Jurkat, Clone E6-1 (cell line): Measurements from ENCODE around the gene LMOD2.

Source experiments
- DNase-seq: peaks from one replicate; pipeline ENCODE4 v3.0.0-alpha.2; 2011; ENCODE audit warnings: low read depth, low spot score
- H3K4me3 ChIP-seq: 2 replicates; pipeline ENCODE4 v1.5.1; 2011; ENCODE audit warnings: mild to moderate bottlenecking, low read length, control low read depth, moderate library complexity

Gene LMOD2

DNA sequence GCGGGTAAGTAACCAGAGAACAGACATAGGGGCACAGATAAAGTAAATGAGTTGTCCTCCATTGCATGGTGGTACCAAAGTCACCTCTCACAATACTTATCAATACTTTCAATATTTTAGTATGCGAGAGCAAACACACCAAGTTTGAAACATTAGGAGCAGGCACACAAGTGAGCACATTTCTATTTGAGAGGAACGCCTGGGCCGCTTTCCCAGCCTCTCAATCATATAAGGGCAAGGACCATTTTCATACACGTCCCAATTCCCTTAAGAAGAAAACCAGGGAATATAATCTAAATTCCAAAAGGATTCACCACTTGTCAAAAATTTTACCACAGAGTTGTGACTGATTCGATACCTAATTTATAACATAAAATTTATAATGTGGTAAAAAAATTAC, 7.5 kb downstream of the LMOD2 start:
- no peak for DNase-seq
- no peak overlapping the region for H3K4me3 ChIP-seq

DNA sequence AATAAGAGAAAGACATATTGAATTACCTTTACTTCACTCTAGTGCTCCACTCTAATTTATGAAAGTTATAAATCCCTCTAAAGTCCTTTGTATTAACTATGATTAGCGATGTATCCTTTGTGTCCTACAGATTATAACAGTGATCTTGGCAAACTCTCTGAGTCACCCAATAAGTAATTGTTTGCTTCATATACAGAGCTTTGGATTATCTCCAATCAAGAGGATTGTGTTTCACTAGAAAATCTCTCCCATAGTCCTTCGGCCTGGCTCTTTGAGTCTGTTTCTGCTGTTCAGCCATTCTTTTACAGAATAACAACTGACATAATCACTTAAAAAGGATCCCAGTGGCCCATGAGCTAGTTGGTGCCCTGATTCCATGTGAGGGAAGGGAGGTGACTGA, 9.5 kb downstream of the LMOD2 start:
- no peak for DNase-seq
- no peak overlapping the region for H3K4me3 ChIP-seq

DNA sequence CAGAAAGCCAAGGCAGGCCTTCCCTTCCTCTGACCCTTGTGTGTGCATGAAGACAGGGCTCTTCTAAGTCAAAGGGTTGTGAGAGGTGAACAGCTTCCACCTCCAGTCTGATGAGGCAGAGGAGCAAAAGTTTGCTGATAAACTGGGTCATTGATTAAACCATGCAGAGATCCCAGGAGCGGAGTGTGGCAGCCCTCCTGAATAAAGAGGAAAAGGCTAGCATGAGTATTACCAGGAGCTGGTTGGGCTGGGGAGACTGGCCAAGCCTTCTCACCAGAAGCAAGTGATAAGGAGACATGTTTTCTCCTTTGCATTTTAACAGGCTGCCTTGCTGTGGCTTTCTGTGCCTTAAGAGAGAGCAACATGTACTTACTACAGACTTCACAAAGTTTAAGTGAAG, 10.2 kb downstream of the LMOD2 start:
- no peak for DNase-seq
- H3K4me3 ChIP-seq = no peak overlapping the region

DNA sequence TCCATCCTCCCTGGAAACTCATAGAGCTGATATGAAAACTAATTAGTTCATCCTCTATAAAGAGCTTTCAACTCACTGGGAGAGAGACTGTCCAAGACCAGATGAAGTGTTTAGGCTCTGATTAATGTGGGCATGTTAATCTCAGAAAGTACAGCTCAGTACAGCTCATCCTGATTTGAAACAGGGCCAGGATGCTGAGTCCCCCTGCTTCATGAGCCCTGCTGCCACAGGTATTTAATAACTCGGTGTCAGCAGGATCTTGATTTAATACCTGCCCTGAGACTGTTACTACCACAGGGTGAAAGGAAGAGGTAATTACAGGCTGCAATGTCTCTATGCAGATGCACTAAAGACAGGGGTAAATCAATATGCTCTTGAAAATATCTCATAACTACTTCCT, 10.8 kb downstream of the LMOD2 start:
- no peak for DNase-seq

GRCh38 chr7:123669485-123669884, 13.8 kb downstream of the LMOD2 start:
- no peak overlapping the region for H3K4me3 ChIP-seq
- no peak for DNase-seq

More for the DNA sequence above, 10.8 kb downstream of the LMOD2 start:
- no peak overlapping the region for H3K4me3 ChIP-seq

DNA sequence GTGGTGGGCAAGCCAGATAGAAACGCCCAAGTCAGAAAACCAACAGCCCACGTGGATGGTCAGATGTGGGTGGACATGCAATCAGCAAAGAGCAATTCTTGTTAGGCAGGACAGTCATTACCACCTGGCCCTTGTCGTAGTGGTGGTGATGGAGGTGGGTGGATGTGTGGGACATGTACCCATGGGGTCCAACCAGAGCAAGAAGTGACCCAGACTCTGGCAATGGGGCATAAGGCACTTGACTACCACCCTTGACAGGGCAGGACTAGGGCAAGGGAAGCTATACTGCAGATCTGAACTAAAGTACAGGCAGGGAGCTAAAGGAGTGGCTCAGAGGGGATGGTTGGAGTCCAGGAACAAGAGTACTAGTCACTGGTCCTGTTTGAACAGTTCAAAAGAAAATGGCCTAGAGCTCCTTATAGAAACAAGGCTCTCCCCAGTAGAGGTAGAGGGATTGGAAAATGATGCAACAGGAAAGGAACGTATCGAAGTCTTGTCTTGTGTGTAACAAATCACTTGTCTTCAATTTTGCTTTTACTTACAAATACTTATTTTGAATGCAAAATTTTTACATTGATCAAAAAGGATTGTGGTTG, 17.6 kb downstream of the LMOD2 start:
- no peak overlapping the region for H3K4me3 ChIP-seq
- DNase-seq = no peak

GRCh38 chr7:123673752-123674398, 18.2 kb downstream of the LMOD2 start:
- no peak overlapping the region for H3K4me3 ChIP-seq
- no peak for DNase-seq

GRCh38 chr7:123674399-123675180, 18.9 kb downstream of the LMOD2 start:
- no peak for DNase-seq
- no peak overlapping the region for H3K4me3 ChIP-seq

- no peak overlapping the region for H3K4me3 ChIP-seq
- DNase-seq = no peak
These were observed 19.5 kb downstream of the LMOD2 start for GRCh38 chr7:123675181-123675473.

DNA sequence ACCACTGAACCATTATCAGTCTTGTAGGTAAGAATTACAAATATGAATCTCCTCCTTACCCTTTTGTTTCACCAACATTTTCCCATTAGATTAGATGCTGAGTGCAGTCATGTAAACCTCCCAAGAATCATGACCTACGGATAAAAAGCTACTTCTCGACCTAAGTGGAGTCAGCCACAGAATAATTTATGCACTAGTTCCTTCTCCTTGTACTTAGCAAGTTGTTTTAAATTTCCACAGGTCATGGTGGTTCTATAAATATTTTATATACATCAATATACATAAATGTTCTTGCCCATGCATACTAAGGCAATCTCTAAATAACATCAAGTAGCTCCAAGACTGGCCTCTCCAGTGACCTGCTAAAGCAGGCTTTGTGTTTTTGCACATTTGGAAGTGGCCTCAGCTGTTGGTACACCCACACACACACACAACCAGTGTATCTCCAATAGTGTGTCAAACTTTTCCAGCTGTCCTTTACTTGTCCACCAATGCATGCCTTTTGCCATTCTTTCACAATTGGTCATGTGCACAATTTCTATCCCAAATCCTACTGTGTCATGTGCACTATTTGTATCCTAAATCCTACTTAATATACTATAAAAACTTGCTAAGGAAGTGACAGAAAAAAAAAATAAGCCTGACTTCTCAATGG, 21.5 kb downstream of the LMOD2 start:
- H3K4me3 ChIP-seq = no peak overlapping the region
- no peak for DNase-seq

GRCh38 chr7:123679614-123680013, 23.9 kb downstream of the LMOD2 start:
- no peak for DNase-seq
- H3K4me3 ChIP-seq = no peak overlapping the region

- no peak for DNase-seq
- H3K4me3 ChIP-seq = no peak overlapping the region
These were observed 24.9 kb downstream of the LMOD2 start for GRCh38 chr7:123680580-123680979.

DNA sequence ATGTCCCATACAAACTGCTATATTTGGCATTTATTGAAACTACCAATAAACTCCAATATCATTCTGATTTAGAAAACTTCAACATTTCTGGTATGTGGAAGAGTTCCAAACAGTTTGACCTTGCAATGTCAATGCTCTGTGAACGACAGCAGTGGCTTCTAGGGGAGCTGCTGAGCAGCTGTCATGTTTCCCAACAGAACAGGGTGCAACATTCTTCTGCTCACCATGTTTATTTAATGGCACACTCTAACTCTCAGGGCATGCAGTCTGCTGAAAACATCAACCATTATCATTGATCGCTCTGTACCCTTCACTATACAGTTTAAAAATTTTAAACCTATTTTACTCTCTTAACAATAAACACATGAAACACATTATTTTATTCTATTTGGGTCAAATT, 25.9 kb downstream of the LMOD2 start:
- H3K4me3 ChIP-seq = no peak overlapping the region

GRCh38 chr7:123682690-123683089, 27.0 kb downstream of the LMOD2 start:
- DNase-seq = peak; percentile 60
- H3K4me3 ChIP-seq = no peak overlapping the region

More for the DNA sequence above, 25.9 kb downstream of the LMOD2 start:
- no peak for DNase-seq

- DNase-seq = no peak
- no peak overlapping the region for H3K4me3 ChIP-seq
These were observed 31.5 kb downstream of the LMOD2 start for GRCh38 chr7:123687161-123687560.

- no peak for DNase-seq
- H3K4me3 ChIP-seq = no peak overlapping the region
These were observed 32.1 kb downstream of the LMOD2 start for GRCh38 chr7:123687727-123688126.

DNA sequence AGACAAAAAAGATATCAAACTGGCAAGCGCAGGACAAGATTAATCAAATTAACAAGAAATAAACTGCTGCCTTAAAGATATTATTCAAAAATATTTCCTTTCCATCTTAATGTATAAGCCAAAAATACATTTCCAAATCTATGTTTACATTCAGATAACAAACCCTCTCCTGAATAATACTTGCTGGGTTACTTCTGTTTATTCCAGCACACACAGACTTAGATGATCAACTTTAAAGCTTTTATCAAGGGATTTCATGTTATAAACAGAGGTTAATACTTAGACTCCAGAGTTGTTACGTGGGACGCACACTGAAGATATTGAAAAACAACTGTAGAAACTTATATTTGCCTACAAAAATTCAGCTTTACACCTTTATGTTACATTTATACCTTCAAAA, 33.6 kb downstream of the LMOD2 start:
- H3K4me3 ChIP-seq = no peak overlapping the region
- no peak for DNase-seq

GRCh38 chr7:123690550-123690949, 34.9 kb downstream of the LMOD2 start:
- H3K4me3 ChIP-seq = no peak overlapping the region

DNA sequence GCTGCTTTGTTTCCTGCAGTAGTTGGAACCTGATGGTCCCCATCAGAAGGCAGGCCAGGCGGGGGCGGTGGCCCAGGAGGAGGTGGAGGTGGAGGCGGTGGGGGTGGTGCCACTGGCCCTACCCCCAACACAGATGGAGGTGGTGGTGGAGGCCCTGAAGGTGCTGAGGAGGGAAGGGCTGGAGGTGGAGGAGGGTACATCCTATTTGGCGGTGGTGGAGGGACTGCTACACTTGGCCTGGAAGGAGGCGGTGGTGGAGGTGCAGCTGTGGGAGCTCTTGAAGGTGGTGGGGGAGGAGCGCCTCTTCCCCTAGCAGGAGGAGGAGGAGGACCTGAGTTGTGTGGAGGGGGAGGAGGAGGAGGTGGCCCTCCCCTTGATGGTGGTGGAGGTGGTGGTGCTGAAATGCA, 36.8 kb downstream of the LMOD2 start:
- no peak overlapping the region for H3K4me3 ChIP-seq
- DNase-seq = peak; percentile 14

More at GRCh38 chr7:123690550-123690949, 34.9 kb downstream of the LMOD2 start:
- no peak for DNase-seq
